B cell (primary cell): ENCODE measurements around the gene CACNA1D. TPM values are rescaled to one million over a fixed set of nuclear protein-coding genes. Genes with fewer than 3 reads are reported as not detected.

Experiments used
- ATAC-seq: fragments of 200-7000 bp; cut with Tn5 transposase; one replicate; pipeline ENCODE4 v1.10.0; 2021; ENCODE audit warnings: low read depth, mild to moderate bottlenecking, moderate number of reproducible peaks, moderate library complexity
- CTCF ChIA-PET: fragments of 350-600 bp; sonication (Branson Sonifier 250); formaldehyde crosslinking; loops from one replicate; lab custom pipeline; 2021; ENCODE audit warnings: antibody characterized with exemption, inconsistent platforms; lab: Charles Lee
- POLR2A ChIA-PET: fragments of 350-600 bp; sonication (Branson Sonifier 250); formaldehyde crosslinking; loops from one replicate; lab custom pipeline; 2021; ENCODE audit warnings: antibody characterized with exemption; lab: Charles Lee
- DNase-seq: peaks from one replicate; pipeline ENCODE4 v3.0.0; 2013
- H2AFZ ChIP-seq: 2 replicates; pipeline ENCODE4 v1.6.1; 2012; ENCODE audit warnings: mild to moderate bottlenecking, low read depth, low read length; ENCODE audit not compliant: insufficient read depth, poor library complexity, severe bottlenecking
- H3K27ac ChIP-seq, 2 donors: 1 replicate in 1 of 2; 2 replicates in 1 of 2; pipeline ENCODE4 v1.5.1; 2012 to 2013; ENCODE audit warnings: low read length in 2 of 2, mild to moderate bottlenecking in 2 of 2, moderate library complexity in 1 of 2
- H3K27me3 ChIP-seq, 4 experiments: fragments of 200-600 bp in 1 of 4; sonication (generic) in 1 of 4; replicated peaks in 1 of 4; 1 replicate in 2 of 4; 2 replicates in 2 of 4; pipeline versions ENCODE4 v1.6.1 to v1.7.0; 2013 to 2016; ENCODE audit warnings: low read length in 3 of 4, mild to moderate bottlenecking in 2 of 4, mixed read lengths in 1 of 4, moderate library complexity in 1 of 4; ENCODE audit not compliant: insufficient read depth in 4 of 4, control insufficient read depth in 3 of 4; ENCODE audit errors: control extremely low read depth in 1 of 4
- H3K36me3 ChIP-seq, 2 experiments: replicated peaks in 1 of 2; 1 replicate in 1 of 2; 2 replicates in 1 of 2; pipeline versions ENCODE4 v1.6.1 to v1.7.1; 2013; ENCODE audit warnings: low read length in 1 of 2; ENCODE audit not compliant: insufficient read depth in 2 of 2, control insufficient read depth in 1 of 2; ENCODE audit errors: control extremely low read depth in 1 of 2, extremely low read depth in 1 of 2
- H3K4me1 ChIP-seq, 2 donors: fragments of 200-600 bp in 1 of 2; sonication (generic) in 1 of 2; 1 replicate in 1 of 2; 2 replicates in 1 of 2; pipeline versions ENCODE4 v1.5.1 to v1.6.1; 2013 to 2017; ENCODE audit warnings: low read length in 2 of 2; ENCODE audit not compliant: control insufficient read depth in 2 of 2, insufficient read depth in 2 of 2
- H3K4me2 ChIP-seq: replicated peaks from 2 replicates; pipeline ENCODE3; 2012; ENCODE audit warnings: mild to moderate bottlenecking, low read depth, low read length; ENCODE audit not compliant: poor library complexity, severe bottlenecking
- H3K4me3 ChIP-seq, 5 experiments: fragments of 200-600 bp in 1 of 5; sonication (generic) in 1 of 5; 1 replicate in 3 of 5; 2 replicates in 2 of 5; pipeline versions ENCODE4 v1.5.1 to v1.7.0; 2011 to 2016; ENCODE audit warnings: low read length in 4 of 5, mild to moderate bottlenecking in 4 of 5, low read depth in 2 of 5, control low read depth in 1 of 5, moderate library complexity in 1 of 5; ENCODE audit not compliant: insufficient read depth in 1 of 5; ENCODE audit errors: control extremely low read depth in 1 of 5, extremely low read depth in 1 of 5
- H3K79me2 ChIP-seq: fragments of 200-600 bp; sonication (generic); one replicate; pipeline ENCODE4 v1.6.0; 2016; ENCODE audit warnings: low read length; ENCODE audit not compliant: control insufficient read depth, insufficient read depth
- H3K9ac ChIP-seq: fragments of 200-600 bp; sonication (generic); 2 replicates; pipeline ENCODE4 v1.6.1; 2017; ENCODE audit warnings: mild to moderate bottlenecking, low read length, moderate library complexity
- H3K9me3 ChIP-seq, 3 donors: one replicate each; pipeline versions ENCODE4 v1.6.1 to v1.7.1; 2013; ENCODE audit warnings: low read length in 2 of 3; ENCODE audit not compliant: control insufficient read depth in 2 of 3, insufficient read depth in 1 of 3; ENCODE audit errors: control extremely low read depth in 1 of 3
- H4K20me1 ChIP-seq: 2 replicates; pipeline ENCODE4 v1.6.0; 2012; ENCODE audit warnings: mild to moderate bottlenecking, low read length; ENCODE audit not compliant: insufficient read depth, control insufficient read depth, poor library complexity, severe bottlenecking
- H3K27ac Mint-ChIP-seq: one replicate; pipeline ENCODE4 v1.8.0; 2021; ENCODE audit warnings: mixed read lengths
- H3K27me3 Mint-ChIP-seq: one replicate; pipeline ENCODE4 v1.8.0; 2021; ENCODE audit warnings: mixed read lengths
- H3K4me1 Mint-ChIP-seq: one replicate; pipeline ENCODE4 v1.8.0; 2021; ENCODE audit warnings: mixed read lengths
- H3K4me3 Mint-ChIP-seq: one replicate; pipeline ENCODE4 v1.8.0; 2021; ENCODE audit warnings: mixed read lengths
- H3K9me3 Mint-ChIP-seq: one replicate; pipeline ENCODE4 v1.8.0; 2022; ENCODE audit warnings: mixed read lengths; ENCODE audit not compliant: insufficient read depth
- EZH2 ChIP-seq: IDR thresholded peaks from 2 replicates; pipeline ENCODE4 v1.6.1; 2012; ENCODE audit warnings: borderline replicate concordance, low read depth, mild to moderate bottlenecking, moderate library complexity, low read length; ENCODE audit not compliant: insufficient read depth, poor library complexity, severe bottlenecking
- WGBS: methylation state at CpG from one replicate; pipeline ENCODE4 v1.1.5; 2013; ENCODE audit warnings: missing lambda C conversion rate; ENCODE audit not compliant: insufficient coverage; 5-methylcytosine and 5-hydroxymethylcytosine counted together
- intact Hi-C: fragments of 100-400 bp; cut with micrococcal nuclease; formaldehyde crosslinking; loops from one replicate; pipeline ENCODE4 v1.10.0; 2022
- polyA plus RNA-seq: library from polyadenylated mRNA; depleted of rRNA; stranded (reverse); fragments of >200 nt; gene quantifications from 2 replicates; pipeline ENCODE4 v1.2.3, GENCODE V29; 2012
- total RNA-seq, 2 donors: library from RNA; stranded (reverse); fragments of 120-200 nt in 1 of 2; gene quantifications; 1 replicate in 1 of 2; 2 replicates in 1 of 2; pipeline versions ENCODE4 v1.2.3 to v1.2.4, GENCODE V29; 2013 to 2022
- TF ChIP-seq, protein P1 (sequence below): fragments of 200-600 bp; IDR thresholded peaks from one replicate; pipeline ENCODE4 v1.8.0; 2022; ENCODE audit warnings: antibody characterized with exemption, mild to moderate bottlenecking

CACNA1D gene
- total and polyA plus RNA-seq, 2 donors (not counting 1 experiment from before 2014, with no cell fraction given), result 0.06 to 0.07 TPM

DNA sequence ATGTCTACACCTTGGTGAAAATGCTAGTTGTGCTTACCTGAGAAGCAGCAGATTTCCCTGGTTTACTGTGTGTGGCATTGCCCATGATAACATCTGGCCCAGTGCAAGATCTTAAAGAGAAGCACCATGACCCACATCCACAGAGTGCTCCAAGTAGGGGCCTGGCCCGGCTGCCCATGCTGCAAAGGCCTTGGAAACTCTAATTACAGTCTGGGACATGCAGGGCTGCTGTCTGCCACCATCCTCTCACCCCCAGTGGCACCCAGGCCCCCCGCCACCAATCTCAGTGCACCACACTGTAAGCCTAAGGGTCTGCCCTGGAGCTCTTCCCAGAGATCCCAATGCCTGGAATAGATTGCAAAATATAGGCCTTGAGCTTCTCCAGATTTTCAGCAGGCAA is 219.2 kb downstream of the CACNA1D start:
- no peak for DNase-seq
- Mint-ChIP-seq H3K9me3 (no peaks in the 10 kb centered on the region), H3K27me3 (no peaks in the 10 kb centered on the region), H3K4me3 (no peak overlapping the region), H3K4me1 (peaks cover 9% of the 10 kb centered on the region), H3K27ac (no peak overlapping the region)
- no peaks in the 10 kb centered on the region for H3K79me2 ChIP-seq
- TF ChIP-seq, protein P1, sequence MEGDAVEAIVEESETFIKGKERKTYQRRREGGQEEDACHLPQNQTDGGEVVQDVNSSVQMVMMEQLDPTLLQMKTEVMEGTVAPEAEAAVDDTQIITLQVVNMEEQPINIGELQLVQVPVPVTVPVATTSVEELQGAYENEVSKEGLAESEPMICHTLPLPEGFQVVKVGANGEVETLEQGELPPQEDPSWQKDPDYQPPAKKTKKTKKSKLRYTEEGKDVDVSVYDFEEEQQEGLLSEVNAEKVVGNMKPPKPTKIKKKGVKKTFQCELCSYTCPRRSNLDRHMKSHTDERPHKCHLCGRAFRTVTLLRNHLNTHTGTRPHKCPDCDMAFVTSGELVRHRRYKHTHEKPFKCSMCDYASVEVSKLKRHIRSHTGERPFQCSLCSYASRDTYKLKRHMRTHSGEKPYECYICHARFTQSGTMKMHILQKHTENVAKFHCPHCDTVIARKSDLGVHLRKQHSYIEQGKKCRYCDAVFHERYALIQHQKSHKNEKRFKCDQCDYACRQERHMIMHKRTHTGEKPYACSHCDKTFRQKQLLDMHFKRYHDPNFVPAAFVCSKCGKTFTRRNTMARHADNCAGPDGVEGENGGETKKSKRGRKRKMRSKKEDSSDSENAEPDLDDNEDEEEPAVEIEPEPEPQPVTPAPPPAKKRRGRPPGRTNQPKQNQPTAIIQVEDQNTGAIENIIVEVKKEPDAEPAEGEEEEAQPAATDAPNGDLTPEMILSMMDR, result no peak
- TF ChIP-seq EZH2, result no peak
- H3K27ac ChIP-seq, result no peak overlapping the region
- H4K20me1 ChIP-seq, result no peaks in the 10 kb centered on the region
- no peak for ATAC-seq
- WGBS, result 95% methylated on average over 2 of the region's 2 CpGs
- H3K27me3 ChIP-seq, result peaks cover 0 to 10% (median 0%) of the 10 kb centered on the region in 4 experiments
- H2AFZ ChIP-seq, result no peak overlapping the region
- intact Hi-C loops, result no loop called here
- H3K4me1 ChIP-seq, result peaks cover 0 to 16% of the 10 kb centered on the region in 2 donors
- H3K9me3 ChIP-seq, result no peaks in the 10 kb centered on the region
- POLR2A ChIA-PET, result no interaction called here
- H3K9ac ChIP-seq, result no peak overlapping the region
- CTCF ChIA-PET, result no interaction called here
- H3K4me2 ChIP-seq, result no peak overlapping the region
- no peaks in the 10 kb centered on the region for H3K36me3 ChIP-seq
- no peak overlapping the region for H3K4me3 ChIP-seq

- Mint-ChIP-seq H3K4me3 (no peak overlapping the region), H3K4me1 (peaks cover 6% of the 10 kb centered on the region), H3K27ac (no peak overlapping the region), H3K27me3 (no peaks in the 10 kb centered on the region), H3K9me3 (no peaks in the 10 kb centered on the region)
- ATAC-seq, result no peak
- no peak overlapping the region for H3K4me3 ChIP-seq
- H3K27ac ChIP-seq, result no peak overlapping the region
- ChIA-PET CTCF (interaction anchor here (1.1 kb wide), 1 partner anchor 40 kb away, joined by 3 read pairs; no protein-coding TSS in a partner anchor), POLR2A (no interaction called here)
- H3K79me2 ChIP-seq, result no peaks in the 10 kb centered on the region
- no peak overlapping the region for H3K9ac ChIP-seq
- H3K4me2 ChIP-seq, result no peak overlapping the region
- WGBS, result 93% methylated on average over 2 of the region's 5 CpGs
- no peaks in the 10 kb centered on the region for H3K9me3 ChIP-seq
- H3K36me3 ChIP-seq, result no peaks in the 10 kb centered on the region
- H3K4me1 ChIP-seq, result peaks cover 0 to 13% of the 10 kb centered on the region in 2 donors
- no peak overlapping the region for H2AFZ ChIP-seq
- TF ChIP-seq EZH2, result no peak
- TF ChIP-seq, protein P1, result no peak
- no peak for DNase-seq
- intact Hi-C loops, result no loop called here
- no peaks in the 10 kb centered on the region for H3K27me3 ChIP-seq
- H4K20me1 ChIP-seq, result no peaks in the 10 kb centered on the region
Measured at GRCh38 chr3:53715815-53716483, 221.5 kb downstream of the CACNA1D start.
